GM18498 (cell line): Measurements from ENCODE around the gene NRXN2.
A peak's percentile ranks its signal among the peaks of the same experiment; 100 is the strongest.
"Not testable (repeated sequence)": the region's sequence is repeated elsewhere in the genome, so short reads cannot be mapped to it uniquely, and the experiment has no call there.

ENCODE experiments used
- ATAC-seq: cut with Tn5 transposase; IDR thresholded peaks from one replicate; pipeline ENCODE4 v1.9.1; 2021; ENCODE audit warnings: mild to moderate bottlenecking, moderate library complexity; ENCODE audit not compliant: unreplicated experiment

Gene NRXN2

GRCh38 chr11:64677441-64678023, 45.5 kb downstream of the NRXN2 start:
- ATAC-seq = no peak

GRCh38 chr11:64676261-64676615, 46.8 kb downstream of the NRXN2 start:
- ATAC-seq = no peak

GRCh38 chr11:64675450-64676260, 47.3 kb downstream of the NRXN2 start:
- no peak for ATAC-seq

- peak; percentile 51 for ATAC-seq
These were observed 48.2 kb downstream of the NRXN2 start for GRCh38 chr11:64674774-64675173.

- ATAC-seq = no peak
These were observed 49.7 kb downstream of the NRXN2 start for GRCh38 chr11:64673279-64673678.

GRCh38 chr11:64672875-64673274, 50.1 kb downstream of the NRXN2 start:
- no peak for ATAC-seq

GRCh38 chr11:64670975-64671374, 52.0 kb downstream of the NRXN2 start:
- no peak for ATAC-seq

- no peak for ATAC-seq
These were observed 55.7 kb downstream of the NRXN2 start for GRCh38 chr11:64667154-64667745.

- ATAC-seq = no peak
These were observed 57.6 kb downstream of the NRXN2 start for GRCh38 chr11:64665411-64665821.

GRCh38 chr11:64664236-64664870, 58.6 kb downstream of the NRXN2 start:
- not testable (repeated sequence) for ATAC-seq

GRCh38 chr11:64663656-64664055, 59.3 kb downstream of the NRXN2 start:
- no peak for ATAC-seq

GRCh38 chr11:64661614-64662013, 61.4 kb downstream of the NRXN2 start:
- no peak for ATAC-seq

GRCh38 chr11:64661146-64661545, 61.9 kb downstream of the NRXN2 start:
- ATAC-seq = no peak

- ATAC-seq = no peak
These were observed 62.3 kb downstream of the NRXN2 start for GRCh38 chr11:64660706-64661105.

GRCh38 chr11:64660205-64660604, 62.8 kb downstream of the NRXN2 start:
- ATAC-seq = no peak

GRCh38 chr11:64659417-64660144, 63.4 kb downstream of the NRXN2 start:
- ATAC-seq = no peak

GRCh38 chr11:64658265-64658664, 64.7 kb downstream of the NRXN2 start:
- no peak for ATAC-seq

- no peak for ATAC-seq
These were observed 66.1 kb downstream of the NRXN2 start for GRCh38 chr11:64656862-64657261.

- ATAC-seq = no peak
These were observed 66.9 kb downstream of the NRXN2 start for GRCh38 chr11:64655941-64656601.

GRCh38 chr11:64654958-64655541, 67.9 kb downstream of the NRXN2 start:
- ATAC-seq = no peak
